K562 (cell line): Measurements from ENCODE around the gene TRPC4AP. TPM values are rescaled to one million over a fixed set of nuclear protein-coding genes. Genes with fewer than 3 reads are reported as not detected.

Experiments used
- ATAC-seq: fragments of 200-7000 bp; cut with Tn5 transposase; 3 replicates; pipeline ENCODE4 v1.9.1; 2020; ENCODE audit warnings: moderate library complexity
- BruUV-seq: library from RNA; stranded (reverse); fragments of 400-500 nt; replicated peaks from 2 replicates; lab custom pipeline; 2021; lab: Mats Ljungman, UMichigan
- CTCF ChIA-PET: fragments of 300-600 bp; formaldehyde crosslinking; extraction: SDS; loops from one replicate; lab custom pipeline; 2021; ENCODE audit warnings: low intra/inter-chr PET ratio; lab: Yijun Ruan, JAX
- POLR2A ChIA-PET: fragments of 300-600, 350-650 bp; sonication (Branson Sonifier 250); formaldehyde crosslinking; extraction: SDS; loops from one replicate; lab custom pipeline; 2021; ENCODE audit warnings: antibody characterized with exemption, inconsistent platforms; lab: Yijun Ruan, JAX
- DNase-seq, 4 experiments: peaks; one replicate each; pipeline versions ENCODE4 v3.0.0 to v3.0.0-alpha.2; 2011 to 2018; ENCODE audit warnings: low spot score in 3 of 4, mixed read lengths in 3 of 4; ENCODE audit errors: extremely low read depth in 1 of 4
- FAIRE-seq: peaks from 2 replicates; lab custom pipeline; 2011; peaks lifted over from hg19 to GRCh38; lab: Jason Lieb, UNC
- H2AFZ ChIP-seq: 2 replicates; pipeline ENCODE4 v1.6.0; 2011; ENCODE audit warnings: low read depth, low read length, control low read depth, inconsistent platforms
- H3K27ac ChIP-seq: fragments of 200-600 bp; 3 replicates; pipeline ENCODE4 v1.8.0; 2011; ENCODE audit warnings: low read depth, mild to moderate bottlenecking, control low read depth, inconsistent platforms, low read length, moderate library complexity, mixed read lengths; ENCODE audit errors: extremely low read depth
- H3K27me3 ChIP-seq, 2 experiments: fragments of 300-600 bp in 1 of 2; 2 replicates in 1 of 2; 3 replicates in 1 of 2; pipeline versions ENCODE4 v1.6.0 to v1.8.0; 2011; ENCODE audit warnings: inconsistent platforms in 2 of 2, low read length in 2 of 2, mild to moderate bottlenecking in 1 of 2, mixed read lengths in 1 of 2, moderate library complexity in 1 of 2; ENCODE audit not compliant: control insufficient read depth in 2 of 2, insufficient read depth in 2 of 2
- H3K36me3 ChIP-seq: fragments of 300-600 bp; 3 replicates; pipeline ENCODE4 v1.8.0; 2011; ENCODE audit warnings: mild to moderate bottlenecking, low read length, inconsistent platforms; ENCODE audit not compliant: control insufficient read depth, insufficient read depth
- H3K4me1 ChIP-seq, 2 experiments: fragments of 200-600 bp in 1 of 2; replicated peaks in 1 of 2; 2 replicates in 1 of 2; 3 replicates in 1 of 2; pipeline versions ENCODE4 v1.5.1 to v1.8.0; 2011; ENCODE audit warnings: inconsistent platforms in 2 of 2, low read length in 2 of 2, mild to moderate bottlenecking in 1 of 2, mixed read lengths in 1 of 2, moderate library complexity in 1 of 2; ENCODE audit not compliant: control insufficient read depth in 2 of 2, insufficient read depth in 2 of 2
- H3K4me2 ChIP-seq: 2 replicates; pipeline ENCODE4 v1.6.1; 2011; ENCODE audit warnings: low read length, control low read depth, inconsistent platforms, mixed read lengths; ENCODE audit not compliant: insufficient read depth
- H3K4me3 ChIP-seq: fragments of 200-600 bp; sonication (generic), shearing (Covaris generic); 2 replicates; pipeline ENCODE4 v1.5.1; 2016; ENCODE audit warnings: control low read depth, inconsistent platforms
- H3K79me2 ChIP-seq: fragments of 200-600 bp; 3 replicates; pipeline ENCODE4 v1.8.0; 2011; ENCODE audit warnings: low read length, inconsistent platforms; ENCODE audit not compliant: control insufficient read depth, insufficient read depth
- H3K9ac ChIP-seq, 2 experiments: 2 replicates each; pipeline versions ENCODE4 v1.6.0 to v1.6.1; 2011; ENCODE audit warnings: low read depth in 2 of 2, low read length in 2 of 2, control low read depth in 1 of 2, inconsistent platforms in 1 of 2, mild to moderate bottlenecking in 1 of 2, mixed read lengths in 1 of 2; ENCODE audit not compliant: insufficient read depth in 1 of 2
- H3K9me1 ChIP-seq: one replicate; pipeline ENCODE4 v1.6.0; 2011; ENCODE audit warnings: inconsistent platforms, mild to moderate bottlenecking, low read length, moderate library complexity; ENCODE audit not compliant: control insufficient read depth, insufficient read depth
- H3K9me3 ChIP-seq: replicated peaks from 2 replicates; pipeline ENCODE4 v1.5.1; 2011; ENCODE audit warnings: low read depth, low read length, inconsistent platforms; ENCODE audit not compliant: control insufficient read depth, insufficient read depth
- H4K20me1 ChIP-seq: replicated peaks from 2 replicates; pipeline ENCODE4 v1.6.1; 2011; ENCODE audit warnings: low read length, inconsistent platforms, mixed read lengths; ENCODE audit not compliant: control insufficient read depth, insufficient read depth
- CBX1 ChIP-seq: sonication (generic); IDR thresholded peaks from 2 replicates; pipeline ENCODE4 v1.6.1; 2016; ENCODE audit warnings: antibody characterized with exemption, low read depth, mild to moderate bottlenecking
- E2F3 ChIP-seq: fragments of 250-450 bp; sonication (Bioruptor Pico); IDR thresholded peaks from 2 replicates; pipeline ENCODE4 v1.4.0; 2020; ENCODE audit warnings: mild to moderate bottlenecking
- HOXB6 ChIP-seq: fragments of 250-450 bp; sonication (Bioruptor Pico); IDR thresholded peaks from 2 replicates; pipeline ENCODE4 v1.5.1; 2022; ENCODE audit warnings: mild to moderate bottlenecking, borderline replicate concordance
- NBN ChIP-seq: fragments of 450-650 bp; IDR thresholded peaks from 2 replicates; pipeline ENCODE4 v1.6.1; 2016; ENCODE audit warnings: low read depth, mild to moderate bottlenecking
- NCOA6 ChIP-seq: fragments of 450-650 bp; IDR thresholded peaks from 2 replicates; pipeline ENCODE4 v1.6.1; 2017; ENCODE audit warnings: mild to moderate bottlenecking
- POLR2AphosphoS2 ChIP-seq: IDR thresholded peaks from 2 replicates; pipeline ENCODE4 v1.6.1; 2012; ENCODE audit warnings: low read length, improper control_type of control experiment
- STAG1 ChIP-seq: sonication (generic); formaldehyde crosslinking; IDR thresholded peaks from 2 replicates; pipeline ENCODE4 v1.5.0; 2020; ENCODE audit warnings: missing genetic modification reagents, borderline replicate concordance
- YY1 ChIP-seq, 3 experiments: IDR thresholded peaks; 2 replicates each; pipeline ENCODE4 v1.6.1; 2011; ENCODE audit warnings: low read length in 2 of 3, mild to moderate bottlenecking in 2 of 3, moderate library complexity in 2 of 3, borderline replicate concordance in 1 of 3, control low read depth in 1 of 3, low read depth in 1 of 3; ENCODE audit not compliant: insufficient read depth in 3 of 3, insufficient replicate concordance in 2 of 3, control insufficient read depth in 1 of 3, insufficient read length in 1 of 3; ENCODE audit errors: extremely low read depth in 1 of 3
- ZNF140 ChIP-seq: fragments of 250-450 bp; sonication (Bioruptor Pico); IDR thresholded peaks from 2 replicates; pipeline ENCODE4 v1.8.0; 2021; ENCODE audit warnings: moderate library complexity, mild to moderate bottlenecking, inconsistent platforms
- ZNF217 ChIP-seq: sonication (generic); formaldehyde crosslinking; IDR thresholded peaks from 2 replicates; pipeline ENCODE4 v1.8.0; 2022; ENCODE audit warnings: mild to moderate bottlenecking, missing genetic modification reagents
- in situ Hi-C: fragments of 300-500 bp; cut with MboI; formaldehyde crosslinking; loops from 4 replicates; pipeline ENCODE4 v1.15.0; 2018; ENCODE audit warnings: inconsistent platforms, mixed read lengths
- intact Hi-C: fragments of 100-400 bp; cut with micrococcal nuclease; formaldehyde crosslinking; loops from 2 replicates; pipeline ENCODE4 v1.14.2; 2022
- polyA plus RNA-seq, 8 experiments: library from polyadenylated mRNA; depleted of rRNA in 4 of 8; stranded (reverse) in 5 of 8; unstranded in 3 of 8; fragments of >200 nt; fragmentation: Nextera tagmentation in 2 of 8; fragmentation: Illumina TruSeq in 1 of 8; extraction: Ambion mirVana in 2 of 8; extraction: Trizol in 1 of 8; gene quantifications; 2 replicates each; pipeline versions ENCODE4 v1.2.1 to v1.2.3, GENCODE V29; 2011 to 2014; ENCODE audit warnings: inconsistent platforms in 1 of 8, missing spikeins in 1 of 8
- total RNA-seq, 7 experiments: library from RNA; depleted of rRNA in 6 of 7; stranded (reverse); fragments of >200 nt in 6 of 7; fragmentation: Illumina TruSeq in 2 of 7; extraction: Trizol in 2 of 7; gene quantifications; 2 replicates each; pipeline versions ENCODE4 v1.2.1 to v1.2.3, GENCODE V29; 2011 to 2021; ENCODE audit warnings: low replicate concordance in 1 of 7
- TF ChIP-seq, protein P1 (sequence below): fragments of 200-400 bp; formaldehyde crosslinking; IDR thresholded peaks from 2 replicates; pipeline ENCODE4 v1.6.1; 2017; ENCODE audit warnings: mild to moderate bottlenecking, low read depth, low read length, moderate library complexity

The TRPC4AP gene
- total and polyA plus RNA-seq, 9 of the 15 experiments (the other 6 are each of a cell fraction or from before 2014, with no cell fraction given) = 2.3 to 70.3 (median 33.3) TPM

DNA sequence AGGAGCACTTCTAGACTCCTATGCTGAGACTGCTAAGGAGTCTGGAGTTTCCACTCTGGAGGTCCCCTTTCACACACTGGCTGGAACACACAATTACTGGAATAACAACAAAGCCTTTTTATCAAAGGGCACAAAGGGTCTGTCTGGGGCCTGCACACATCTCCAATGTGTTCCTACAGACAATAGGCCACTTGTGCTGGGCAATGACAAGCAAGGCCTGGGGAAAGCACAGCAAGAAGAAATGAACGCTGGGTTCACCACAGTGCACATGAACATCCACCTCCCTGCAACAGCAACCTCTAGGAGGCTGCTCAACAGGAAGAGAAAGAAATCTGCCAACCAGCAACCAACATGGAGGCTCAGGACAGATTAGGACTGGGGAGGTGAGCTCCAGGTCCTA, 43.9 kb downstream of the TRPC4AP start (continued):
- TF ChIP-seq STAG1 (CRISPR knock-in tag) = no peak
- TF ChIP-seq CBX1 = no peak
- TF ChIP-seq YY1 (IDR thresholded peaks at IDR 0.05; ENCODE audit: borderline replicate concordance in 1 of 3, control insufficient read depth in 1 of 3, extremely low read depth in 1 of 3, insufficient read depth in 3 of 3, insufficient read length in 1 of 3, insufficient replicate concordance in 2 of 3, low read depth in 1 of 3, low read length in 2 of 3) = no peak
- no peak for TF ChIP-seq ZNF140 (CRISPR knock-in tag)
- TF ChIP-seq NCOA6 = no peak
- no peak for TF ChIP-seq HOXB6
- TF ChIP-seq, protein P1, sequence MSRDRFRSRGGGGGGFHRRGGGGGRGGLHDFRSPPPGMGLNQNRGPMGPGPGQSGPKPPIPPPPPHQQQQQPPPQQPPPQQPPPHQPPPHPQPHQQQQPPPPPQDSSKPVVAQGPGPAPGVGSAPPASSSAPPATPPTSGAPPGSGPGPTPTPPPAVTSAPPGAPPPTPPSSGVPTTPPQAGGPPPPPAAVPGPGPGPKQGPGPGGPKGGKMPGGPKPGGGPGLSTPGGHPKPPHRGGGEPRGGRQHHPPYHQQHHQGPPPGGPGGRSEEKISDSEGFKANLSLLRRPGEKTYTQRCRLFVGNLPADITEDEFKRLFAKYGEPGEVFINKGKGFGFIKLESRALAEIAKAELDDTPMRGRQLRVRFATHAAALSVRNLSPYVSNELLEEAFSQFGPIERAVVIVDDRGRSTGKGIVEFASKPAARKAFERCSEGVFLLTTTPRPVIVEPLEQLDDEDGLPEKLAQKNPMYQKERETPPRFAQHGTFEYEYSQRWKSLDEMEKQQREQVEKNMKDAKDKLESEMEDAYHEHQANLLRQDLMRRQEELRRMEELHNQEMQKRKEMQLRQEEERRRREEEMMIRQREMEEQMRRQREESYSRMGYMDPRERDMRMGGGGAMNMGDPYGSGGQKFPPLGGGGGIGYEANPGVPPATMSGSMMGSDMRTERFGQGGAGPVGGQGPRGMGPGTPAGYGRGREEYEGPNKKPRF = no peak

DNA sequence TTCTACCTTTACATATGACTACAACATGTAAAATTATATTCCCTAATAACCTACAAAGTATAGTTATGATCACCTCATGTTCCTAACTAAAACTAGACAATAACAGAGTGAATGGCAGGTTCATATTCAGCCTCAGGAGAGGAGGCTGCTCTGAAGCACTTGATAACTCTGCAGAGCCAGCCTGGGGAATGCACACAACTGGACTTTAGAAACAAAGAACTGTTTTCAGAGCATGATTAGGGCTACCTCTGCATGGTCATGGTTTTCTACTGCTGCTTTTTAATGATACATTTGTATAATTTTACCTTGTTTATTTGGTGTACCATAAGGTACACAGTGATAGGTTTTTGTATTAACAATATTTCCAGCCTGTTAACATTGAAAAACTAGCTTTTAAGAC, 50.3 kb downstream of the TRPC4AP start:
- Histone ChIP-seq H3K4me1 (no peaks in the 10 kb centered on the region), H2AFZ (no peak overlapping the region), H3K4me2 (no peak overlapping the region), H3K4me3 (no peak overlapping the region), H3K79me2 (peaks cover 2% of the 10 kb centered on the region; the same call in 1 of the 3 replicates), H4K20me1 (no peaks in the 10 kb centered on the region), H3K9me1 (no peaks in the 10 kb centered on the region), H3K9ac (no peak overlapping the region), H3K27me3 (no peaks in the 10 kb centered on the region), H3K9me3 (no peaks in the 10 kb centered on the region; the same call in 1 of the 2 replicates), H3K27ac (no peak overlapping the region), H3K36me3 (peaks cover 76% of the 10 kb centered on the region)
- intact Hi-C loops (no loop called here), in situ Hi-C loops (no loop called here)
- no peak for DNase-seq
- no TSS peak for BruUV-seq
- CTCF ChIA-PET = no interaction called here
- no peak for ATAC-seq
- no peak for FAIRE-seq
- POLR2A ChIA-PET = interaction anchor here (0.6 to 1.7 kb wide), 2 partner anchors 11 kb away, joined by 4 to 5 read pairs; no protein-coding TSS in a partner anchor
- TF ChIP-seq NBN (no peak), POLR2AphosphoS2 (no peak), ZNF217 (CRISPR knock-in tag) (no peak), E2F3 (CRISPR knock-in tag) (no peak)
- TF ChIP-seq, protein P1 = no peak
